Mucosa of stomach (tissue), 1 donor: ENCODE results near the gene MSH3.

Experiments
- H3K27me3 ChIP-seq: one replicate; pipeline ENCODE4 v1.7.0; 2013; ENCODE audit warnings: mild to moderate bottlenecking, low read length; ENCODE audit not compliant: control insufficient read depth, insufficient read depth
- H3K36me3 ChIP-seq: one replicate; pipeline ENCODE4 v1.7.0; 2013; ENCODE audit warnings: low read length; ENCODE audit not compliant: control insufficient read depth, insufficient read depth
- H3K4me1 ChIP-seq: one replicate; pipeline ENCODE4 v1.7.0; 2013; ENCODE audit warnings: mild to moderate bottlenecking, low read length; ENCODE audit not compliant: control insufficient read depth, insufficient read depth
- H3K4me3 ChIP-seq: one replicate; pipeline ENCODE4 v1.7.0; 2013; ENCODE audit warnings: low read length
- H3K9ac ChIP-seq: one replicate; pipeline ENCODE4 v1.7.0; 2013; ENCODE audit warnings: mild to moderate bottlenecking, low read length, moderate library complexity
- H3K9me3 ChIP-seq: one replicate; pipeline ENCODE4 v1.7.0; 2013; ENCODE audit warnings: mild to moderate bottlenecking, low read length, moderate library complexity; ENCODE audit not compliant: control insufficient read depth
- donor health status: Pancreatic carcinoma.

MSH3 gene

GRCh38 chr5:80744149-80744548 lies 89.7 kb downstream of the MSH3 start:
- H3K9me3 ChIP-seq: no peaks in the 10 kb centered on the region

DNA sequence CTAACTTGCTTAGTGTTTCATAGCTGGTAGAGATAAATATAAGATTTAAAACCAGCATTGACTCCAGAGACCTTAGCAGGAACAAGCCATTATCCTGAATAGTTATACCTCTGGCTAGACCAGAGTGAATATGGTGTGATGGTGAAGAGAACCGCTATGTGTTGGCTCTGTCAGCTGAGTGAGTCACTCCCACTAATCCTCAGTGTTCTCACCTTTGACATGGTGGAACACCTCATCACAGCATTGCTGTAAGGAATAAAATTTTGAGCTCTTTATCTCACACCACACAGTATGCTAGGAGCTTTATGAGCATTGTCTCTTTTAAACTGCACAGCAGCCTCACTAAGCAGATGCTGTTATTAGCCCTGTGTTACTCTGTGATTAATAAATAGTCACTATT lies 91.0 kb downstream of the MSH3 start:
- Histone ChIP-seq H3K27me3 (no peaks in the 10 kb centered on the region), H3K4me3 (no peak overlapping the region), H3K9me3 (no peaks in the 10 kb centered on the region), H3K36me3 (no peaks in the 10 kb centered on the region), H3K4me1 (no peaks in the 10 kb centered on the region), H3K9ac (no peak overlapping the region)

More at GRCh38 chr5:80744149-80744548, 89.7 kb downstream of the MSH3 start:
- H3K4me3 ChIP-seq: no peak overlapping the region
- no peaks in the 10 kb centered on the region for H3K36me3 ChIP-seq
- no peak overlapping the region for H3K9ac ChIP-seq
- H3K4me1 ChIP-seq: no peaks in the 10 kb centered on the region
- H3K27me3 ChIP-seq: no peaks in the 10 kb centered on the region

GRCh38 chr5:80747922-80748321 lies 93.5 kb downstream of the MSH3 start:
- no peaks in the 10 kb centered on the region for H3K27me3 ChIP-seq
- H3K9ac ChIP-seq: no peak overlapping the region
- H3K4me3 ChIP-seq: no peak overlapping the region
- no peaks in the 10 kb centered on the region for H3K9me3 ChIP-seq
- no peaks in the 10 kb centered on the region for H3K36me3 ChIP-seq
- H3K4me1 ChIP-seq: no peaks in the 10 kb centered on the region

DNA sequence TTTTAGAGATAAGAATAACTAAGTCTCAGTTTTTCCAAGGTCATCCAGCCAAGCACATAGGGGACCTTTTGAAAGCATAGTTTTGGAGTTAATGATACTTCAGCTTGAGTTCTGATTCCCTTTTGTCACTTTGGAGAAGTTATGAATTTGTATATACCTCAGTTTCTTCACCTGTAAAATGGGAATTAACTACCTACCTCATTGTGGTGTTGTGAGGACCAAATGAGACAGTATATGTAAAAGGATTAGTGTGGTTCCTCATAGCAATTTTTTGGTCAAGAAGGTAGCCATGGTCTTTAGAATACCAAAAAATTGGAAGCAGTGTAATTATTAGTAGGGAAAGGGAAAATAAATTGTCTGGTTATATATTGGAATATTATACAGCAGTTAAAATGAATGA lies 98.0 kb downstream of the MSH3 start:
- no peak overlapping the region for H3K4me3 ChIP-seq
- no peak overlapping the region for H3K9ac ChIP-seq
- no peaks in the 10 kb centered on the region for H3K9me3 ChIP-seq
- no peaks in the 10 kb centered on the region for H3K27me3 ChIP-seq
- H3K4me1 ChIP-seq: peaks cover 12% of the 10 kb centered on the region
- H3K36me3 ChIP-seq: no peaks in the 10 kb centered on the region

- no peak overlapping the region for H3K4me3 ChIP-seq
- no peaks in the 10 kb centered on the region for H3K36me3 ChIP-seq
- no peak overlapping the region for H3K9ac ChIP-seq
- H3K4me1 ChIP-seq: peaks cover 12% of the 10 kb centered on the region
- H3K27me3 ChIP-seq: no peaks in the 10 kb centered on the region
- H3K9me3 ChIP-seq: no peaks in the 10 kb centered on the region
These were observed 99.3 kb downstream of the MSH3 start for GRCh38 chr5:80753712-80754111.

GRCh38 chr5:80754900-80755299 lies 100.4 kb downstream of the MSH3 start:
- H3K4me1 ChIP-seq: peaks cover 12% of the 10 kb centered on the region
- no peaks in the 10 kb centered on the region for H3K36me3 ChIP-seq
- no peak overlapping the region for H3K4me3 ChIP-seq
- H3K9ac ChIP-seq: no peak overlapping the region
- H3K9me3 ChIP-seq: no peaks in the 10 kb centered on the region
- no peaks in the 10 kb centered on the region for H3K27me3 ChIP-seq

- Histone ChIP-seq H3K4me1 (peaks cover 12% of the 10 kb centered on the region), H3K36me3 (no peaks in the 10 kb centered on the region), H3K4me3 (no peak overlapping the region), H3K27me3 (no peaks in the 10 kb centered on the region), H3K9me3 (no peaks in the 10 kb centered on the region), H3K9ac (no peak overlapping the region)
These were observed 101.2 kb downstream of the MSH3 start for GRCh38 chr5:80755626-80756025.

- Histone ChIP-seq H3K4me3 (no peak overlapping the region), H3K9ac (no peak overlapping the region)
These were observed 101.8 kb downstream of the MSH3 start for GRCh38 chr5:80756292-80756691.

DNA sequence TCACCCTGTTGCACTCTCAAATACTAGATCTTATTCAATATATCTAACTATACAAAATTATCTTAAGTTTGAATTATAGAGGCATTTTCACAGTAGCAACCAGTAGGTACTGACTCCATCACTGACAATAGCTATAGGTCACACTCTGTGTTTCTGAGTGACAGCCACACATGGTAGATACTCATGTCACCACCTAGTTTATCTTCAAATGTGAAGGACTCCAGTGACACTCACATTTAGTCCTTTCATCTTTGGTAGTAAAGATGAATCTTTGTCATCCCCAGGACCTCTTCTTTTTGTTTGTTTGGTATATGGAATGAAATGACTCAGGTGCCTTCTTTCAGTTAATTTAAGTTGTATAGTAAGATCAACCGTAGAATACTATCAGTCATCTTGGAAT lies 102.8 kb downstream of the MSH3 start:
- no peaks in the 10 kb centered on the region for H3K27me3 ChIP-seq

More at GRCh38 chr5:80756292-80756691, 101.8 kb downstream of the MSH3 start:
- peaks cover 12% of the 10 kb centered on the region for H3K4me1 ChIP-seq
- H3K27me3 ChIP-seq: no peaks in the 10 kb centered on the region
- H3K9me3 ChIP-seq: no peaks in the 10 kb centered on the region
- H3K36me3 ChIP-seq: no peaks in the 10 kb centered on the region

DNA sequence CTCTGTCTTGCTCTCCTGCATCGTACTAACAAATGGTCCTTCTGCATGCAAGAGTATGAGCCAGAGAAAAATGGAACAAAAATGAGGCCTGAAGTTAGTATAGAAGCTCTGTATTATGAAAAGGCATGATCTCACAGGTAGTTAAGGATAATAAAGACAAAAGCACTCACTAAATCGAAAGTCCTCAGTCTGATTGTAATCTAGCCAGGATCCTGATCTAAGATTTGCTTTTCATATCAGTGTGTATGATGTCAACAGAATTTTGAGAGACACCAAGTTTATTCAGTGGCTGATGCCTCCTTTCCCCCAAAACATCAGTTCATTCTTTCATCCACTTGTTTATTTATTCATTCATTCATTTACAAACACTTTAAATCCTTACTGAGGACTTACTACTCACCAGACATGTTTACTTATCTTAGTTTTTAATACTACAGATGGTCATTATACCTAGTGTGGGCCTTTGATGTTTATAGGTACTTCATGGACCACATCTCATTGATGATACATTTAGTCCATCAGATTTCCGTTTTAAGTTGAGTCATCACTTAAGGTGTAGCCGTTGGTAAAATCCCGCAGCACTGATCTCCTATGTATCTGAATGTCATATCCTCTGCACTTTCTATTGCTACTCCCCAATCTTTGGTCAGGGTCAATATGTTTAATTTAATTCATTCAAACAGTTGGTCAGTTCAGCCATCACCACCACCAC lies 105.6 kb downstream of the MSH3 start:
- no peaks in the 10 kb centered on the region for H3K27me3 ChIP-seq
- H3K9me3 ChIP-seq: no peaks in the 10 kb centered on the region
- no peak overlapping the region for H3K4me3 ChIP-seq
- H3K36me3 ChIP-seq: no peaks in the 10 kb centered on the region
- no peak overlapping the region for H3K9ac ChIP-seq
- H3K4me1 ChIP-seq: peaks cover 4% of the 10 kb centered on the region

More for the DNA sequence above, 102.8 kb downstream of the MSH3 start:
- Histone ChIP-seq H3K9me3 (no peaks in the 10 kb centered on the region), H3K4me3 (no peak overlapping the region), H3K4me1 (peaks cover 12% of the 10 kb centered on the region), H3K36me3 (no peaks in the 10 kb centered on the region), H3K9ac (no peak overlapping the region)

GRCh38 chr5:80760680-80761079 lies 106.2 kb downstream of the MSH3 start:
- Histone ChIP-seq H3K4me1 (no peaks in the 10 kb centered on the region), H3K27me3 (no peaks in the 10 kb centered on the region), H3K36me3 (no peaks in the 10 kb centered on the region), H3K9ac (no peak overlapping the region), H3K9me3 (no peaks in the 10 kb centered on the region), H3K4me3 (no peak overlapping the region)

DNA sequence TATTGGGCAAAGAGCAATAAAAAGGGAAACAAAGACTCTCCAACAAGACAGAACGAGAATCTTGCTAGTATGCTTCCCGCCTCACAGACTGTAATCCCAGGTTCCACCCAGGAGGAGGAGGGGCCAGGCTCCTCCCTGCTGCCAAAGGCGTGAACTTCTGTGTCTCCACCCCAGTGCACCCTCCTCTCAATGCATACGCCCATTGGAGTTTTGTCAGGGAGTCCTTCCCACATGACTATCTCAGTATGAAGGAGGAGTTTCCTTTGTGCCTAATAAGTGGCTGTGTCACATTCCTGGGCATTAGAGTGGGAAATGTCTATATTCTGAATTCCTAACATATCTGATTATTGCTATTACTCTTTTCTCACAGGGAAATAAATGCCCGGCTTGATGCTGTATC lies 106.7 kb downstream of the MSH3 start:
- Histone ChIP-seq H3K4me3 (no peak overlapping the region), H3K27me3 (no peaks in the 10 kb centered on the region), H3K36me3 (no peaks in the 10 kb centered on the region), H3K9ac (no peak overlapping the region), H3K9me3 (no peaks in the 10 kb centered on the region), H3K4me1 (no peaks in the 10 kb centered on the region)

DNA sequence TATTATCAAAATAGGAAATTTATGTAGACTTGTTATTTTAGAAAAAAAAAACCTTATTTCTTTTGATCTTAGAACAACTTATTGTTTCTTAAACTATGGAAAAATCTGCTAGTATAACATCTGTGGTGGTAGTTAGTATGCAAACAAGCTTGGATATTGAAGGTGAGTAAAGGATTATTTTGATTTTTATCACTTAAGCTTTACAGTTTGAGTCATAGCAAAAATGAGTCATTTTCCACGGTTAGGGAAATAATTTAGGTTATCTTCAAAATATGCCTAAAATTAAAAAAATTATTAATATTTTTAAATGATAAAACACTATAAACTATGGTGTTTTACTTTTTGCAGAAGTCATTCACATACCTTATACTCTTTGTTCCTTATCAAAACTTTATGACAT lies 107.5 kb downstream of the MSH3 start:
- Histone ChIP-seq H3K36me3 (no peaks in the 10 kb centered on the region), H3K9me3 (no peaks in the 10 kb centered on the region), H3K4me3 (no peak overlapping the region), H3K4me1 (no peaks in the 10 kb centered on the region), H3K9ac (no peak overlapping the region), H3K27me3 (no peaks in the 10 kb centered on the region)
